22Rv1 (cell line): ENCODE results near the gene SLC5A2.

Experiments used
- CTCF ChIP-seq: fragments of 450-650 bp; IDR thresholded peaks from 2 replicates; pipeline ENCODE4 v1.5.1; 2017; ENCODE audit warnings: mild to moderate bottlenecking
- ZFX ChIP-seq: fragments of 450-650 bp; IDR thresholded peaks from 2 replicates; pipeline ENCODE4 v1.6.1; 2017; ENCODE audit warnings: antibody characterized with exemption, borderline replicate concordance

GRCh38 chr16:31502981-31503380, 20.1 kb downstream of the SLC5A2 start:
- no peak for TF ChIP-seq CTCF
- no peak for TF ChIP-seq ZFX
